IMR-90 (cell line): ENCODE data around the gene NDUFA1. TPM values are rescaled to one million over a fixed set of nuclear protein-coding genes. Genes with fewer than 3 reads are reported as not detected.

Experiments
- polyA plus RNA-seq, 3 experiments: library from polyadenylated mRNA; depleted of rRNA; stranded (reverse); fragments of >200 nt; gene quantifications; 2 replicates each; pipeline ENCODE4 v1.2.3, GENCODE V29; 2012; ENCODE audit warnings: low replicate concordance in 1 of 3
- total RNA-seq: library from RNA; depleted of rRNA; stranded (reverse); fragments of >200 nt; gene quantifications from 2 replicates; pipeline ENCODE4 v1.2.3, GENCODE V29; 2012; rRNA removed

Gene NDUFA1
- total and polyA plus RNA-seq, 2 of the 4 experiments (the other 2 are of a cell fraction): 12.5 to 90.1 TPM

Other genes with a start within 250 kb of the NDUFA1 start
- gene SEPTIN6, start 178.7 kb upstream of the NDUFA1 start, total RNA-seq: 14.2 and 19.0 TPM in 2 replicates
- 13.9 and 16.2 TPM in 2 replicates for gene SEPTIN6, start 178.7 kb upstream of the NDUFA1 start, polyA plus RNA-seq (2012; rRNA removed)
- gene SOWAHD, start 113.2 kb upstream of the NDUFA1 start, total RNA-seq: 0.18 and 0.28 TPM in 2 replicates
- gene SOWAHD, start 113.2 kb upstream of the NDUFA1 start, polyA plus RNA-seq (2012; rRNA removed): 0.13 and 0.17 TPM in 2 replicates
- gene RPL39, start 80.2 kb upstream of the NDUFA1 start, total RNA-seq: 681 and 716 TPM in 2 replicates
- 2,279 and 2,357 TPM in 2 replicates for gene RPL39, start 80.2 kb upstream of the NDUFA1 start, polyA plus RNA-seq (2012; rRNA removed)
- 0.54 and 1.4 TPM in 2 replicates for gene UPF3B, start 18.9 kb upstream of the NDUFA1 start, total RNA-seq
- gene UPF3B, start 18.9 kb upstream of the NDUFA1 start, polyA plus RNA-seq (2012; rRNA removed): 6.0 and 6.4 TPM in 2 replicates
- gene RNF113A, start 99 bp upstream of the NDUFA1 start, total RNA-seq: 16.5 and 20.6 TPM in 2 replicates
- gene RNF113A, start 99 bp upstream of the NDUFA1 start, polyA plus RNA-seq (2012; rRNA removed): 15.9 and 17.0 TPM in 2 replicates
- not detected in 2 replicates for gene AKAP14, start 24.1 kb downstream of the NDUFA1 start, total RNA-seq
- not detected in 2 replicates for gene AKAP14, start 24.1 kb downstream of the NDUFA1 start, polyA plus RNA-seq (2012; rRNA removed)
- gene NKAP, start 71.9 kb downstream of the NDUFA1 start, total RNA-seq: 1.3 and 2.5 TPM in 2 replicates
- 2.7 TPM in 2 replicates for gene NKAP, start 71.9 kb downstream of the NDUFA1 start, polyA plus RNA-seq (2012; rRNA removed)
- gene RHOXF2B, start 205.9 kb downstream of the NDUFA1 start, total RNA-seq: not detected in 2 replicates
- gene RHOXF2B, start 205.9 kb downstream of the NDUFA1 start, polyA plus RNA-seq (2012; rRNA removed): not detected in 2 replicates
- gene RHOXF1, start 244.1 kb downstream of the NDUFA1 start, total RNA-seq: not detected in 2 replicates
- not detected in 2 replicates for gene RHOXF1, start 244.1 kb downstream of the NDUFA1 start, polyA plus RNA-seq (2012; rRNA removed)